H1 (cell line): Measurements from ENCODE around the gene SCN3A. TPM values are rescaled to one million over a fixed set of nuclear protein-coding genes. Genes with fewer than 3 reads are reported as not detected.
A peak's percentile ranks its signal among the peaks of the same experiment; 100 is the strongest.

Experiments used
- CTCF ChIA-PET: fragments of 300-600 bp; sonication (Branson Sonifier 250); formaldehyde crosslinking; loops from one replicate; lab custom pipeline; 2021; ENCODE audit not compliant: partially characterized antibody; lab: Charles Lee
- POLR2A ChIA-PET: fragments of 300-600 bp; sonication (Branson Sonifier 250); formaldehyde crosslinking; loops from one replicate; lab custom pipeline; 2021; ENCODE audit warnings: inconsistent platforms; ENCODE audit not compliant: partially characterized antibody; lab: Charles Lee
- DNase-seq, 2 experiments: peaks; one replicate each; pipeline versions ENCODE4 v3.0.0 to v3.0.0-alpha.2; 2010 to 2022; ENCODE audit warnings: low spot score in 2 of 2, low read depth in 1 of 2, mixed read lengths in 1 of 2
- FAIRE-seq: peaks from 2 replicates; lab custom pipeline; 2011; peaks lifted over from hg19 to GRCh38; lab: Jason Lieb, UNC
- H2AFZ ChIP-seq: 2 replicates; pipeline ENCODE4 v1.8.1; 2012; ENCODE audit warnings: low read length, inconsistent platforms
- H2AK5ac ChIP-seq: 2 replicates; pipeline ENCODE4 v1.6.1; 2013; ENCODE audit warnings: low read depth, low read length
- H2BK120ac ChIP-seq: replicated peaks from 2 replicates; pipeline ENCODE3; 2013; ENCODE audit warnings: low read depth, low read length, inconsistent platforms
- H2BK12ac ChIP-seq: 2 replicates; pipeline ENCODE4 v1.6.1; 2013; ENCODE audit warnings: low read depth, low read length
- H2BK15ac ChIP-seq: 2 replicates; pipeline ENCODE4 v1.6.1; 2013; ENCODE audit warnings: low read length
- H2BK20ac ChIP-seq: 2 replicates; pipeline ENCODE4 v1.6.1; 2013; ENCODE audit warnings: low read length
- H2BK5ac ChIP-seq: 2 replicates; pipeline ENCODE4 v1.6.1; 2013; ENCODE audit warnings: low read depth, low read length
- H3K14ac ChIP-seq: 2 replicates; pipeline ENCODE4 v1.6.1; 2013; ENCODE audit warnings: inconsistent platforms; ENCODE audit not compliant: insufficient read length
- H3K18ac ChIP-seq: 2 replicates; pipeline ENCODE4 v1.6.1; 2013; ENCODE audit warnings: low read length; ENCODE audit errors: extremely low read depth
- H3K23ac ChIP-seq: 2 replicates; pipeline ENCODE4 v1.6.1; 2013; ENCODE audit warnings: inconsistent platforms; ENCODE audit not compliant: insufficient read length
- H3K23me2 ChIP-seq: 2 replicates; pipeline ENCODE4 v1.6.1; 2013; ENCODE audit warnings: low read depth, low read length
- H3K27ac ChIP-seq: 2 replicates; pipeline ENCODE4 v1.6.1; 2011; ENCODE audit warnings: low read depth, low read length, inconsistent platforms
- H3K27me3 ChIP-seq, 4 experiments: replicated peaks in 1 of 4; 1 replicate in 1 of 4; 2 replicates in 3 of 4; pipeline versions ENCODE4 v1.6.1 to v1.8.1; 2011 to 2013; ENCODE audit warnings: low read length in 3 of 4, mild to moderate bottlenecking in 3 of 4, inconsistent platforms in 2 of 4, mixed read lengths in 2 of 4, moderate library complexity in 1 of 4; ENCODE audit not compliant: control insufficient read depth in 3 of 4, insufficient read depth in 3 of 4; ENCODE audit errors: extremely low read depth in 1 of 4
- H3K36me3 ChIP-seq, 4 experiments: 2 replicates each; pipeline versions ENCODE4 v1.6.1 to v1.8.1; 2011 to 2013; ENCODE audit warnings: mild to moderate bottlenecking in 4 of 4, low read length in 3 of 4, moderate library complexity in 2 of 4, control low read depth in 1 of 4, inconsistent platforms in 1 of 4; ENCODE audit not compliant: insufficient read depth in 4 of 4, control insufficient read depth in 2 of 4
- H3K4ac ChIP-seq: replicated peaks from 2 replicates; pipeline ENCODE3; 2013; ENCODE audit warnings: low read length, low read depth, mixed read lengths, inconsistent platforms; ENCODE audit not compliant: insufficient read length
- H3K4me1 ChIP-seq, 4 experiments: replicated peaks in 1 of 4; 1 replicate in 1 of 4; 2 replicates in 3 of 4; pipeline versions ENCODE4 v1.6.1 to v1.8.1; 2011 to 2013; ENCODE audit warnings: low read length in 3 of 4, inconsistent platforms in 2 of 4, mixed read lengths in 1 of 4; ENCODE audit not compliant: insufficient read depth in 4 of 4, control insufficient read depth in 3 of 4
- H3K4me2 ChIP-seq, 2 experiments: 2 replicates each; pipeline versions ENCODE4 v1.6.1 to v1.8.1; 2011 to 2013; ENCODE audit warnings: low read depth in 2 of 2, low read length in 2 of 2, control low read depth in 1 of 2, inconsistent platforms in 1 of 2, mild to moderate bottlenecking in 1 of 2; ENCODE audit not compliant: insufficient read depth in 1 of 2
- H3K4me3 ChIP-seq, 4 experiments: fragments of 200-600, 300-600 bp in 1 of 4; sonication (generic), shearing (Covaris generic), sonication (Bioruptor Twin) in 1 of 4; 2 replicates each; pipeline versions ENCODE4 v1.5.1 to v1.8.1; 2011 to 2016; ENCODE audit warnings: low read length in 4 of 4, low read depth in 3 of 4, control low read depth in 2 of 4, inconsistent platforms in 2 of 4, mild to moderate bottlenecking in 2 of 4, mixed read lengths in 1 of 4, moderate library complexity in 1 of 4; ENCODE audit not compliant: insufficient read depth in 2 of 4; ENCODE audit errors: extremely low read depth in 1 of 4
- H3K56ac ChIP-seq: replicated peaks from 2 replicates; pipeline ENCODE3; 2013; ENCODE audit warnings: low read depth, mild to moderate bottlenecking, mixed read lengths, low read length, inconsistent platforms; ENCODE audit not compliant: insufficient read length
- H3K79me1 ChIP-seq: 2 replicates; pipeline ENCODE4 v1.6.1; 2013; ENCODE audit warnings: low read depth, low read length, control low read depth
- H3K79me2 ChIP-seq, 2 experiments: 2 replicates each; pipeline versions ENCODE4 v1.6.1 to v1.8.1; 2012 to 2013; ENCODE audit warnings: low read length in 2 of 2, mild to moderate bottlenecking in 2 of 2, inconsistent platforms in 1 of 2; ENCODE audit not compliant: insufficient read depth in 2 of 2, control insufficient read depth in 1 of 2
- H3K9ac ChIP-seq, 4 experiments: replicated peaks in 1 of 4; 1 replicate in 1 of 4; 2 replicates in 3 of 4; pipeline versions ENCODE4 v1.6.1 to v1.8.1; 2011 to 2013; ENCODE audit warnings: low read depth in 3 of 4, low read length in 3 of 4, control low read depth in 2 of 4, mild to moderate bottlenecking in 2 of 4, moderate library complexity in 2 of 4, inconsistent platforms in 1 of 4; ENCODE audit errors: extremely low read depth in 1 of 4
- H3K9me3 ChIP-seq, 2 experiments: 2 replicates each; pipeline versions ENCODE4 v1.6.1 to v1.8.1; 2012 to 2013; ENCODE audit warnings: mild to moderate bottlenecking in 2 of 2, moderate library complexity in 2 of 2, control low read depth in 1 of 2, inconsistent platforms in 1 of 2, low read depth in 1 of 2, low read length in 1 of 2, mixed read lengths in 1 of 2; ENCODE audit not compliant: insufficient read depth in 2 of 2
- H4K20me1 ChIP-seq, 2 experiments: replicated peaks in 1 of 2; 2 replicates each; pipeline versions ENCODE3 to v1.8.1; 2011 to 2013; ENCODE audit warnings: inconsistent platforms in 2 of 2, low read length in 2 of 2, mild to moderate bottlenecking in 1 of 2; ENCODE audit not compliant: insufficient read depth in 2 of 2, control insufficient read depth in 1 of 2
- H4K5ac ChIP-seq: 2 replicates; pipeline ENCODE4 v1.6.1; 2013; ENCODE audit warnings: low read length, low read depth, mixed read lengths, inconsistent platforms; ENCODE audit not compliant: insufficient read length
- H4K8ac ChIP-seq: 2 replicates; pipeline ENCODE4 v1.8.0; 2013; ENCODE audit warnings: mild to moderate bottlenecking, moderate library complexity, low read length, inconsistent platforms; ENCODE audit not compliant: insufficient read depth; ENCODE audit errors: extremely low read depth
- H4K91ac ChIP-seq: replicated peaks from 2 replicates; pipeline ENCODE3; 2013; ENCODE audit warnings: low read length, mixed read lengths, inconsistent platforms; ENCODE audit not compliant: insufficient read length
- BACH1 ChIP-seq: IDR thresholded peaks from 2 replicates; pipeline ENCODE4 v1.6.1; 2012; ENCODE audit warnings: low read length, improper control_type of control experiment
- CBX8 ChIP-seq: fragments of 300-800, 300-1000 bp; sonication (generic); IDR thresholded peaks from 2 replicates; pipeline ENCODE4 v1.7.1; 2016; ENCODE audit warnings: low read depth, low read length, borderline replicate concordance
- CHD2 ChIP-seq: IDR thresholded peaks from 2 replicates; pipeline ENCODE4 v1.6.1; 2012; ENCODE audit warnings: low read length, improper control_type of control experiment
- CREB1 ChIP-seq: IDR thresholded peaks from 2 replicates; pipeline ENCODE4 v1.6.1; 2012; ENCODE audit warnings: inconsistent platforms
- GABPA ChIP-seq: IDR thresholded peaks from 2 replicates; pipeline ENCODE4 v1.6.1; 2011; ENCODE audit warnings: mild to moderate bottlenecking, low read length, moderate library complexity, borderline replicate concordance; ENCODE audit not compliant: insufficient read depth
- POU5F1 ChIP-seq: IDR thresholded peaks from 2 replicates; pipeline ENCODE4 v1.6.1; 2011; ENCODE audit warnings: low read depth, mild to moderate bottlenecking, low read length, moderate library complexity
- TBP ChIP-seq: IDR thresholded peaks from 2 replicates; pipeline ENCODE4 v1.6.1; 2011; ENCODE audit warnings: low read depth, low read length, improper control_type of control experiment
- WGBS, 2 experiments: shearing (Covaris generic) in 1 of 2; methylation state at CpG; one replicate each; pipeline versions ENCODE4 v1.1.6 to v1.1.7; 2013 to 2015; ENCODE audit warnings: low lambda C conversion rate in 2 of 2, mixed read lengths in 2 of 2, inconsistent platforms in 1 of 2, low coverage in 1 of 2, missing lambda C conversion rate in 1 of 2; ENCODE audit not compliant: insufficient replicate concordance in 2 of 2, insufficient coverage in 1 of 2, insufficient read length in 1 of 2; ENCODE audit errors: extremely low coverage in 1 of 2, missing lambda C conversion rate in 1 of 2; 5-methylcytosine and 5-hydroxymethylcytosine counted together
- polyA plus RNA-seq, 7 experiments: library from polyadenylated mRNA; depleted of rRNA in 3 of 7; stranded (reverse) in 5 of 7; unstranded in 2 of 7; fragments of >200 nt in 5 of 7; fragments of 200-250 nt in 2 of 7; gene quantifications; 1 replicate in 5 of 7; 2 replicates in 1 of 7; 4 replicates in 1 of 7; pipeline versions ENCODE4 v1.2.1 to v1.2.3, GENCODE V29; 2011 to 2013; ENCODE audit warnings: missing spikeins in 2 of 7, mixed read lengths in 2 of 7
- total RNA-seq: library from RNA; stranded (reverse); fragmentation: NEBNext Ultra II Directional; extraction: Animal tissue kit (Norgen Biotek cat#: 25700); gene quantifications from 2 replicates; pipeline ENCODE4 v1.2.1, GENCODE V29; 2021

Gene SCN3A
- total and polyA plus RNA-seq, 2 of the 8 experiments (the other 6 are each of a cell fraction or from before 2014, with no cell fraction given) = 0.02 TPM; not detected in 1

DNA sequence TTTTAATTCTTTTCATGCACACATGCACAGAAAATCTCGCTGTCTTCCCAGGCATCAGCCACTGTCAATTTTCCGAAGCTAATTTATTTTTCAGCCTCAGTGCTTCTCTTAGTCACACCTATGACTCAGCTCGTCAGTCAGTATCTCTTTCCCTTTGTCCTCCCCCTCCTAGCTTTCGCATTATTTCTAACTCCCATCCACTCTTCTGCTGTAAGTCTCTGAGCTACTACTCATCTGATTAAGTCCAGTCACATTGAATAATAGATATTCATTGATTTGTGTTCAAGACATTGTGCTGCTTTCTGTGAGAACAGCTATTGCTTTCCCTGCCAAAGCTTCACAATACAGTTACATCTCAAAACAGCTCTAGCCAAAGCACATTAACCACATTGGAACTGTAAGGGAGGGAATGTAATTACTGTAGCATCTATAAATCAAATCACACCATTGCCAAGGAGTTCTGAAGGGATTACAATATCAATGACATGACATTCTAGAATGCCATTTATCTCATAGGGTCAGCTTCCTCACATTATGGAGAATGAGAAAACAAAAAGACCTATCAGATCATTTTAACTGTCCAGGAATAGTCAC lies 89.4 kb downstream of the SCN3A start:
- WGBS, 2 experiments = 81% methylated on average over 4 of the region's 4 CpGs; no CpG with 5 or more reads in 1 of the 2 experiments
- TF ChIP-seq CHD2 (no peak), POU5F1 (no peak), CBX8 (no peak), TBP (no peak), CREB1 (no peak), GABPA (no peak), BACH1 (peak; percentile 76; the same call in 1 of the 2 replicates)
- FAIRE-seq (no peak), DNase-seq (no peak)
- no peaks in the 10 kb centered on the region for H3K79me2 ChIP-seq
- H2AFZ ChIP-seq = peak overlapping the region; percentile 76; the same call in 1 of the 2 replicates
- no peak overlapping the region for H2BK12ac ChIP-seq
- H2BK20ac ChIP-seq = no peak overlapping the region
- H3K36me3 ChIP-seq = no peaks in the 10 kb centered on the region
- no peak overlapping the region for H2BK15ac ChIP-seq
- no peaks in the 10 kb centered on the region for H3K79me1 ChIP-seq
- no peak overlapping the region for H3K4me2 ChIP-seq
- no peaks in the 10 kb centered on the region for H3K27me3 ChIP-seq
- no peak overlapping the region for H3K23ac ChIP-seq
- H3K4me1 ChIP-seq = no peaks in the 10 kb centered on the region
- no peak overlapping the region for H2BK5ac ChIP-seq
- no peak overlapping the region for H2AK5ac ChIP-seq
- POLR2A ChIA-PET = interaction anchor here (1.6 kb wide), 1 partner anchor 12 kb away, joined by 3 read pairs; no protein-coding TSS in a partner anchor
- H4K91ac ChIP-seq = no peak overlapping the region
- CTCF ChIA-PET = interaction anchor here (1.0 to 1.5 kb wide), 2 partner anchors 98 to 100 kb away, joined by 3 to 5 read pairs; no protein-coding TSS in a partner anchor
- no peak overlapping the region for H4K5ac ChIP-seq
- H3K27ac ChIP-seq = no peak overlapping the region
- H3K56ac ChIP-seq = no peak overlapping the region
- H4K20me1 ChIP-seq = no peaks in the 10 kb centered on the region
- no peaks in the 10 kb centered on the region for H3K23me2 ChIP-seq
- no peaks in the 10 kb centered on the region for H3K9me3 ChIP-seq
- no peak overlapping the region for H2BK120ac ChIP-seq
- H3K14ac ChIP-seq = no peak overlapping the region
- no peak overlapping the region for H4K8ac ChIP-seq
- H3K4ac ChIP-seq = no peak overlapping the region
- H3K18ac ChIP-seq = no peak overlapping the region
- H3K9ac ChIP-seq = no peak overlapping the region
- no peak overlapping the region for H3K4me3 ChIP-seq
